ENCODE data around the gene RDM1. TPM values are rescaled to one million over a fixed set of nuclear protein-coding genes. Genes with fewer than 3 reads are reported as not detected.

RDM1 gene
- total RNA-seq, 2 experiments from 2014 or later: not detected

GRCh38 chr17:35895636-35896587 lies 34.7 kb downstream of the RDM1 start:
- no peaks in the 10 kb centered on the region for H3K36me3 Mint-ChIP-seq (ENCODE audit: low read depth)

GRCh38 chr17:35894206-35894605 lies 36.4 kb downstream of the RDM1 start:
- Histone ChIP-seq H3K4me1 (ENCODE audit: insufficient read depth, low read length) (peaks cover 84% of the 10 kb centered on the region), H3K36me3 (ENCODE audit: insufficient read depth, low read length) (no peaks in the 10 kb centered on the region), H3K27ac (ENCODE audit: low read depth in 1 of 2, low read length in 2 of 2) (no peak overlapping the region), H3K4me3 (ENCODE audit: low read length) (no peak overlapping the region), H3K9me3 (ENCODE audit: control insufficient read depth in 1 of 2, insufficient read depth in 1 of 2, low read length in 2 of 2) (no peaks in the 10 kb centered on the region), H3K27me3 (ENCODE audit: control insufficient read depth in 1 of 2, insufficient read depth in 2 of 2, low read length in 2 of 2) (no peaks in the 10 kb centered on the region)
- DNase-seq (no peak), ATAC-seq (ENCODE audit: poor library complexity) (no peak)
- ChIA-PET POLR2A (no interaction called here), CTCF (no interaction called here)
- intact Hi-C loops (cut with DNase I, micrococcal nuclease): no loop called here
- no peaks in the 10 kb centered on the region for H3K36me3 Mint-ChIP-seq (ENCODE audit: low read depth)
- TF ChIP-seq CTCF (IDR thresholded peaks at IDR 0.05): no peak
- H3K27ac Mint-ChIP-seq: no peak overlapping the region
- peaks cover 5% of the 10 kb centered on the region for H3K27me3 Mint-ChIP-seq
- H3K9me3 Mint-ChIP-seq: no peaks in the 10 kb centered on the region
- H3K4me1 Mint-ChIP-seq (ENCODE audit: low read depth): peaks cover 29% of the 10 kb centered on the region
- no peak overlapping the region for H3K4me3 Mint-ChIP-seq

More at GRCh38 chr17:35895636-35896587, 34.7 kb downstream of the RDM1 start:
- Histone ChIP-seq H3K9me3 (ENCODE audit: control insufficient read depth in 1 of 2, insufficient read depth in 1 of 2, low read length in 2 of 2) (no peaks in the 10 kb centered on the region), H3K27me3 (ENCODE audit: control insufficient read depth in 1 of 2, insufficient read depth in 2 of 2, low read length in 2 of 2) (no peaks in the 10 kb centered on the region), H3K36me3 (ENCODE audit: insufficient read depth, low read length) (no peaks in the 10 kb centered on the region), H3K27ac (ENCODE audit: low read depth in 1 of 2, low read length in 2 of 2) (peak overlapping the region in 1 of 2 donors; percentile 48), H3K4me1 (ENCODE audit: insufficient read depth, low read length) (peaks cover 82% of the 10 kb centered on the region), H3K4me3 (ENCODE audit: low read length) (no peak overlapping the region)
- intact Hi-C loops (cut with DNase I, micrococcal nuclease): no loop called here
- Mint-ChIP-seq H3K27ac (peak overlapping the region; percentile 65), H3K4me3 (no peak overlapping the region), H3K9me3 (no peaks in the 10 kb centered on the region), H3K4me1 (ENCODE audit: low read depth) (peaks cover 34% of the 10 kb centered on the region), H3K27me3 (peaks cover 5% of the 10 kb centered on the region)
- TF ChIP-seq CTCF (IDR thresholded peaks at IDR 0.05): no peak
- DNase-seq: peak in 6 of 14 experiments; percentile 10 to 79 (median 54)
- POLR2A ChIA-PET: no interaction called here
- peak; percentile 63 for ATAC-seq (ENCODE audit: poor library complexity)
- CTCF ChIA-PET: no interaction called here

GRCh38 chr17:35893751-35894150 lies 36.8 kb downstream of the RDM1 start:
- ATAC-seq (ENCODE audit: poor library complexity): no peak

More at GRCh38 chr17:35893751-35894150, 36.8 kb downstream of the RDM1 start:
- ChIA-PET CTCF (no interaction called here), POLR2A (no interaction called here)
- peaks cover 29% of the 10 kb centered on the region for H3K4me1 Mint-ChIP-seq (ENCODE audit: low read depth)
- Histone ChIP-seq H3K27me3 (ENCODE audit: control insufficient read depth in 1 of 2, insufficient read depth in 2 of 2, low read length in 2 of 2) (no peaks in the 10 kb centered on the region), H3K4me3 (ENCODE audit: low read length) (no peak overlapping the region), H3K9me3 (ENCODE audit: control insufficient read depth in 1 of 2, insufficient read depth in 1 of 2, low read length in 2 of 2) (no peaks in the 10 kb centered on the region), H3K27ac (ENCODE audit: low read depth in 1 of 2, low read length in 2 of 2) (no peak overlapping the region), H3K36me3 (ENCODE audit: insufficient read depth, low read length) (no peaks in the 10 kb centered on the region), H3K4me1 (ENCODE audit: insufficient read depth, low read length) (peaks cover 84% of the 10 kb centered on the region)
- TF ChIP-seq CTCF (IDR thresholded peaks at IDR 0.05): no peak
- no peak overlapping the region for H3K4me3 Mint-ChIP-seq
- no peak overlapping the region for H3K27ac Mint-ChIP-seq
- H3K27me3 Mint-ChIP-seq: peaks cover 5% of the 10 kb centered on the region
- no peaks in the 10 kb centered on the region for H3K36me3 Mint-ChIP-seq (ENCODE audit: low read depth)
- DNase-seq: no peak
- no peaks in the 10 kb centered on the region for H3K9me3 Mint-ChIP-seq
- intact Hi-C loops (cut with DNase I, micrococcal nuclease): no loop called here

Data from CD4-positive, alpha-beta T cell (primary cell).